CD4-positive, CD25-positive, alpha-beta regulatory T cell (primary cell): Measurements from ENCODE around the gene CLCA2. TPM values are rescaled to one million over a fixed set of nuclear protein-coding genes. Genes with fewer than 3 reads are reported as not detected.

Source experiments
- ATAC-seq, 2 donors: fragments of 150-1000 bp; cut with Tn5 transposase; one replicate each; pipeline ENCODE4 v1.10.0; 2021; ENCODE audit warnings: low read depth in 2 of 2, moderate number of reproducible peaks in 2 of 2, moderate library complexity in 1 of 2
- DNase-seq, 3 donors: peaks; one replicate each; pipeline versions ENCODE4 v3.0.0 to v3.0.0-alpha.2; 2012 to 2022; ENCODE audit warnings: mixed read lengths in 1 of 3
- H3K27ac ChIP-seq: one replicate; pipeline ENCODE4 v1.7.0; 2013; ENCODE audit warnings: mild to moderate bottlenecking, low read length; ENCODE audit not compliant: insufficient read depth, poor library complexity, severe bottlenecking
- H3K27me3 ChIP-seq: one replicate; pipeline ENCODE4 v1.7.0; 2013; ENCODE audit warnings: low read length; ENCODE audit not compliant: control insufficient read depth, insufficient read depth
- H3K36me3 ChIP-seq: one replicate; pipeline ENCODE4 v1.7.0; 2013; ENCODE audit warnings: mild to moderate bottlenecking, low read length, moderate library complexity; ENCODE audit not compliant: control insufficient read depth, insufficient read depth
- H3K4me1 ChIP-seq: 2 replicates; pipeline ENCODE4 v1.7.0; 2013; ENCODE audit warnings: mild to moderate bottlenecking, low read length; ENCODE audit not compliant: insufficient read depth, control insufficient read depth, poor library complexity, severe bottlenecking
- H3K4me3 ChIP-seq: one replicate; pipeline ENCODE4 v1.7.0; 2013; ENCODE audit warnings: low read depth, mild to moderate bottlenecking, low read length, moderate library complexity
- H3K9me3 ChIP-seq, 2 experiments: 1 replicate in 1 of 2; 2 replicates in 1 of 2; pipeline ENCODE4 v1.7.0; 2013; ENCODE audit warnings: low read length in 2 of 2, mild to moderate bottlenecking in 1 of 2, moderate library complexity in 1 of 2; ENCODE audit not compliant: control insufficient read depth in 2 of 2
- H3K27ac Mint-ChIP-seq, 3 donors: one replicate each; pipeline ENCODE4 v1.8.0; 2020 to 2022; ENCODE audit warnings: mild to moderate bottlenecking in 3 of 3, mixed read lengths in 3 of 3, moderate library complexity in 2 of 3
- H3K27me3 Mint-ChIP-seq: one replicate; pipeline ENCODE4 v1.8.0; 2022; ENCODE audit warnings: mild to moderate bottlenecking, mixed read lengths
- H3K36me3 Mint-ChIP-seq: one replicate; pipeline ENCODE4 v1.8.0; 2020; ENCODE audit warnings: mixed read lengths
- H3K4me1 Mint-ChIP-seq, 4 donors: one replicate each; pipeline ENCODE4 v1.8.0; 2020 to 2022; ENCODE audit warnings: mixed read lengths in 4 of 4, mild to moderate bottlenecking in 1 of 4
- H3K4me3 Mint-ChIP-seq, 4 donors: one replicate each; pipeline ENCODE4 v1.8.0; 2020 to 2022; ENCODE audit warnings: mild to moderate bottlenecking in 4 of 4, mixed read lengths in 4 of 4, moderate library complexity in 3 of 4
- H3K9me3 Mint-ChIP-seq, 7 donors: one replicate each; pipeline ENCODE4 v1.8.0; 2020 to 2022; ENCODE audit warnings: mixed read lengths in 7 of 7, mild to moderate bottlenecking in 3 of 7, moderate library complexity in 2 of 7
- polyA plus RNA-seq, 4 donors: library from polyadenylated mRNA; unstranded; fragments of 300-500 nt; fragmentation: Illumina TruSeq; gene quantifications; one replicate each; pipeline ENCODE4 v1.2.3, GENCODE V29; 2021
- total RNA-seq: library from RNA; stranded (reverse); gene quantifications from one replicate; pipeline ENCODE4 v1.2.3, GENCODE V29; 2022

CLCA2 gene
- total and polyA plus RNA-seq, 5 donors from 2014 or later = not detected

GRCh38 chr1:86504895-86505563, 81.1 kb downstream of the CLCA2 start:
- no peak for DNase-seq
- H3K4me1 Mint-ChIP-seq = peaks cover 0 to 19% (median 1%) of the 10 kb centered on the region in 4 donors
- Histone ChIP-seq H3K4me3 (no peak overlapping the region), H3K27me3 (peaks cover 4% of the 10 kb centered on the region), H3K9me3 (no peaks in the 10 kb centered on the region), H3K4me1 (no peaks in the 10 kb centered on the region), H3K36me3 (no peaks in the 10 kb centered on the region), H3K27ac (no peak overlapping the region)
- no peak overlapping the region for H3K27ac Mint-ChIP-seq
- H3K9me3 Mint-ChIP-seq = peaks cover 0 to 3% (median 0%) of the 10 kb centered on the region in 7 donors
- ATAC-seq = no peak
- peak overlapping the region in 1 of 4 donors; percentile 44 for H3K4me3 Mint-ChIP-seq
- H3K27me3 Mint-ChIP-seq = peaks cover 23% of the 10 kb centered on the region
- no peaks in the 10 kb centered on the region for H3K36me3 Mint-ChIP-seq

DNA sequence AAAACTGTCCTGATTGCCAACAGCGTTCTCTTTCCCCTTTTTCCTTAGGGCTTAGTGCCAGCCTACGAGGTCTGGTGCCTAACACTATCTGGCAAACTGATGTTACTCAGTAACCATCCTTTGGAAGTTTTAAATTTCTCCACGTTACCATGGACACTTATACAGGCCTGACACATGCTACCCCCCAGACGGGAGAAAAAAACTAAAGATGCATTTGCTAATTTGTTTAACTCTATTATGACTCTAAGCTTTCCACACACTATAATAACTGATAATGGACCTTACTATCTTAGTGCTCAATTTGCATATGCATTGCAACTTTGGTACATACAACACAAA, 81.6 kb downstream of the CLCA2 start:
- peaks cover 0 to 19% (median 0%) of the 10 kb centered on the region in 4 donors for H3K4me1 Mint-ChIP-seq
- ATAC-seq = no peak
- no peaks in the 10 kb centered on the region for H3K36me3 Mint-ChIP-seq
- no peak overlapping the region for H3K4me3 Mint-ChIP-seq
- no peak overlapping the region for H3K27ac Mint-ChIP-seq
- H3K27me3 ChIP-seq = peaks cover 4% of the 10 kb centered on the region
- no peak overlapping the region for H3K27ac ChIP-seq
- peaks cover 23% of the 10 kb centered on the region for H3K27me3 Mint-ChIP-seq
- H3K36me3 ChIP-seq = no peaks in the 10 kb centered on the region
- peaks cover 0 to 3% (median 0%) of the 10 kb centered on the region in 7 donors for H3K9me3 Mint-ChIP-seq
- no peak for DNase-seq
- H3K4me1 ChIP-seq = no peaks in the 10 kb centered on the region
- no peak overlapping the region for H3K4me3 ChIP-seq
- no peaks in the 10 kb centered on the region for H3K9me3 ChIP-seq

Other genes starting within 250 kb of the CLCA2 start
- 92.1 TPM for gene ODF2L, start 27.8 kb upstream of the CLCA2 start, total RNA-seq
- gene ODF2L, start 27.8 kb upstream of the CLCA2 start, polyA plus RNA-seq = 10 to 100 TPM; 38.4 to 57.1 (median 43.9) TPM
- gene CLCA1, start 44.8 kb downstream of the CLCA2 start, total RNA-seq = not detected
- gene CLCA1, start 44.8 kb downstream of the CLCA2 start, polyA plus RNA-seq = not detected
- not detected for gene CLCA4, start 122.9 kb downstream of the CLCA2 start, total RNA-seq
- not detected for gene CLCA4, start 122.9 kb downstream of the CLCA2 start, polyA plus RNA-seq